ENCODE data around the gene NTS. TPM values are rescaled to one million over a fixed set of nuclear protein-coding genes. Genes with fewer than 3 reads are reported as not detected.
A peak's percentile ranks its signal among the peaks of the same experiment; 100 is the strongest.

NTS gene
- total RNA-seq, 1 experiment from 2014 or later, result 0.15 TPM

- DNase-seq (ENCODE audit: low read depth), result peak; percentile 17
Observed at GRCh38 chr12:85923767-85924331, 49.8 kb downstream of the NTS start.

DNA sequence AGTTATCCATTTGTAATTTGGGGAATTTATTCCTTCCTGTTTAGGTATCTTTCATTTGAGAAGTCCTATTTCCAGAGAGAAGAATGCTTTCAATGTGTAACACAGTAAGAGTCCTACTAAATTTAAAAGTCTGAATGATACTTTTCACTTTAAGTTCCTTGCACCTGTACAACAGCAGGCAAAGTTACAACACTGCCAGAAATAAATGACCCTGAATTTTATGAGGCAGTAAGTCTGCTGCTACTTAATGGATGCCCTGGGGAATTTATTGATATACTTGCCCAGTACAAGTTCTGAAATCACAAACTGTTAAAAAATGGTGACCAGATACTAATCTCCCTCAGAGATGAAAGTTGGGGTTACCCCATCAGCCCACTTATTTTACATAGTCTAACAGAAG is 53.1 kb downstream of the NTS start:
- DNase-seq (ENCODE audit: low read depth), result no peak

Other genes with a start within 250 kb of the NTS start
- gene RASSF9, start 37.9 kb upstream of the NTS start, total RNA-seq (2014; rRNA removed; shearing (Covaris generic)), result 0.05 and 0.07 TPM in 2 replicates